ENCODE data around the gene SERINC4. TPM values are rescaled to one million over a fixed set of nuclear protein-coding genes. Genes with fewer than 3 reads are reported as not detected.

SERINC4 gene
- total RNA-seq, 2 donors from 2014 or later: not detected

DNA sequence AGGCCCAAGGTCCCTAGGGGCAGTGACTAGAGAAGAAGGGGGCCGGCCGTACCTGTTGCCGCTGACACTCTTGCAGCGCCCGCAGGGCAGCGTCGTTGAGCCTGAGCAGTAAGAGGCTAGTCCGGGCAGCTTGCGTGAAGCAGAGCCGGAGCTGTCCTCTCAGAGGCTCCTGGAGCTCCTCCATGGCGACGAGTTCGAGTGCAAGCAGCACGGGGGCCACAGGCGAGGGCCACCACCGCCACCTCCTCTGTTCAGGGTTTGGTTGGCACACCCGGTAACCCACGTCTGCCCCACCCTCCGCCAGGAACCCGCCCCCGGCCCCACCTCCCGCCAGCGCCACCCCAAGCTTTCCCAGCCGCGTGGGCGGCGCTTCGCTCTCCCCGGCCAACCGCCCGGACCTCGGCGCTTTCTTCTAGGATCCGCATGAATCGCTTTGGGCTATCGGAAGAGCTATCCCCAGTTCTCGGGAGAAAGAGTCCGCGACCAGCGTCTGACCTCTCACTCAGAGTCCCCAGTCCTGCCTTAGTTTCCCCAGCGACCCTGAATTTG is 23.2 kb downstream of the SERINC4 start, which contains the start of gene ELL3:
ELL3 (minus strand) TSS at position 249 of the 549 bp plus-strand sequence; CDS start at position 184, 65 bp downstream.
- no peak for DNase-seq (ENCODE audit: low spot score)
- peaks cover 3% of the 10 kb centered on the region for H3K36me3 ChIP-seq

DNA sequence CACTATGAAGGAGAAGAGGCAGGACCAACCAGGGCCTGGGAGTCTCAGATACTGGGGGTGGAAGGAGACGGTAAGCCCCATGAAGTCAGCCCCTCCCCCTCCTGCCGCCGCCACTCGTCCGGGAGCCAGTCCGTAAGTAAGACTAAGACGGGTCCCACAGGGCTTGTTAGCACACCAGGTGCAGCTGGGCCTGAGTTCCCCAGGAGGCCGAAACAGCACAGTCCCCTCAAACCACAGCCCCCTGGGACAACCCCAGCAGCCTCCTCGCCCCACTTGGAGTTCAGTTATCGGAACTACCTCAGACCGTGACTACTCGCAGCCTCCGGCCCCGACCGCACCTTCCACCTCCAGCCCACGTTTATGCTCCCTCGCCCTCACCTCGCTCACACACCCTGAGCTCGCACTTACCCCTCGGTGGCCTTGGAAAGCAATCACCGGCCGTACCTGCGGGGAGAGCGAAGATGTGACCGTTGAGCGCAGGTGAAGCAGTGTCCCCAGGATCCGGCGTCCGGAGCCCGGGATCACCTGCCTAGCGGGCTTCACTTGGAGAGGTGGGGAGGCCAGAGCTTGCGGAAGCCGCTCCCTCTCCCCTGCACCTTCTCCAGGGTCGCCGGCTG is 23.8 kb downstream of the SERINC4 start:
- TF ChIP-seq, protein P1, sequence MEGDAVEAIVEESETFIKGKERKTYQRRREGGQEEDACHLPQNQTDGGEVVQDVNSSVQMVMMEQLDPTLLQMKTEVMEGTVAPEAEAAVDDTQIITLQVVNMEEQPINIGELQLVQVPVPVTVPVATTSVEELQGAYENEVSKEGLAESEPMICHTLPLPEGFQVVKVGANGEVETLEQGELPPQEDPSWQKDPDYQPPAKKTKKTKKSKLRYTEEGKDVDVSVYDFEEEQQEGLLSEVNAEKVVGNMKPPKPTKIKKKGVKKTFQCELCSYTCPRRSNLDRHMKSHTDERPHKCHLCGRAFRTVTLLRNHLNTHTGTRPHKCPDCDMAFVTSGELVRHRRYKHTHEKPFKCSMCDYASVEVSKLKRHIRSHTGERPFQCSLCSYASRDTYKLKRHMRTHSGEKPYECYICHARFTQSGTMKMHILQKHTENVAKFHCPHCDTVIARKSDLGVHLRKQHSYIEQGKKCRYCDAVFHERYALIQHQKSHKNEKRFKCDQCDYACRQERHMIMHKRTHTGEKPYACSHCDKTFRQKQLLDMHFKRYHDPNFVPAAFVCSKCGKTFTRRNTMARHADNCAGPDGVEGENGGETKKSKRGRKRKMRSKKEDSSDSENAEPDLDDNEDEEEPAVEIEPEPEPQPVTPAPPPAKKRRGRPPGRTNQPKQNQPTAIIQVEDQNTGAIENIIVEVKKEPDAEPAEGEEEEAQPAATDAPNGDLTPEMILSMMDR (IDR thresholded peaks at IDR 0.05): no peak

More for the DNA sequence above, 23.2 kb downstream of the SERINC4 start, which contains the start of gene ELL3:
- no peaks in the 10 kb centered on the region for H3K27me3 ChIP-seq (replicated peaks; ENCODE audit: insufficient read depth)
- no peaks in the 10 kb centered on the region for H3K9me3 ChIP-seq
- peak within 1 kb of the TSS; percentile 85 to 91 for H3K27ac ChIP-seq
- TF ChIP-seq, protein P1 (IDR thresholded peaks at IDR 0.05): no peak
- H3K4me1 ChIP-seq (ENCODE audit: control insufficient read depth in 1 of 2, low read depth in 2 of 2): peaks cover 3 to 20% of the 10 kb centered on the region in 2 donors
- H3K4me3 ChIP-seq: peak within 1 kb of the TSS; percentile 81
- peak; percentile 62 for ATAC-seq (ENCODE audit: insufficient number of reproducible peaks, low FRiP score, low read depth)

DNA sequence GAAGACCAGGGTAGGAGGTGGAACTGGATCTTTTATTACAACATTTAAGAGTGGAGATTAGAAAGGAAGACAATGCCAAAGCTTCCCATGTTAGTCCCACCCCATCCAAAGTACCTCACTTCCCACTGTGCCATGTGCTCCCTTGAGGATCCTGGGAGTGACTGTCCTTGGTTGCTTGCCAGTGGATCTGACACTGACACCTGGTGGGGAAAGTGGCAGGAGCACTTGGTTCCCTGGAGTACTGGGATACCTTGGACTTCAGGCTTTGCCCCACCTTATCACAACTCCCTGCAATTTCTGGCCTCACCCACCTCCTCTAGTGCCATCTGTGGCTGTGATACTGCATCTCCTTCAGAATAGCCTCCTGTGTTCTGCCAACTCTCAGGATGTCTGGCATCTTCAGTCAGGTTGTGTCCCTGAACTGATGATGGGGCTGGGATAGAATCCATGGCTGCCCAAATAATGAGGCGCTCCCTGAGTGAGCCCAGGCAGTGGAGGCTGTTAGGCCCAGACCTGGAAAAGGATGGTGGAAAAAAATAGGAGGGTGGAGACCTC is 24.5 kb downstream of the SERINC4 start:
- TF ChIP-seq, protein P1 (IDR thresholded peaks at IDR 0.05): no peak
- DNase-seq (ENCODE audit: low spot score): no peak
- H3K4me3 ChIP-seq: no peak overlapping the region
- H3K9me3 ChIP-seq: no peaks in the 10 kb centered on the region
- peaks cover 3 to 20% of the 10 kb centered on the region in 2 donors for H3K4me1 ChIP-seq (ENCODE audit: control insufficient read depth in 1 of 2, low read depth in 2 of 2)
- H3K27me3 ChIP-seq (replicated peaks; ENCODE audit: insufficient read depth): no peaks in the 10 kb centered on the region
- peak overlapping the region; percentile 85 to 91 for H3K27ac ChIP-seq
- H3K36me3 ChIP-seq: peaks cover 16% of the 10 kb centered on the region
- ATAC-seq (ENCODE audit: insufficient number of reproducible peaks, low FRiP score, low read depth): no peak

More for the DNA sequence above, 23.8 kb downstream of the SERINC4 start:
- DNase-seq (ENCODE audit: low spot score) (no peak), ATAC-seq (ENCODE audit: insufficient number of reproducible peaks, low FRiP score, low read depth) (no peak)
- Histone ChIP-seq H3K9me3 (no peaks in the 10 kb centered on the region), H3K4me3 (peak overlapping the region; percentile 81), H3K27me3 (replicated peaks; ENCODE audit: insufficient read depth) (no peaks in the 10 kb centered on the region), H3K36me3 (peaks cover 9% of the 10 kb centered on the region), H3K4me1 (ENCODE audit: control insufficient read depth in 1 of 2, low read depth in 2 of 2) (peaks cover 3 to 20% of the 10 kb centered on the region in 2 donors), H3K27ac (peak overlapping the region; percentile 85 to 91)

DNA sequence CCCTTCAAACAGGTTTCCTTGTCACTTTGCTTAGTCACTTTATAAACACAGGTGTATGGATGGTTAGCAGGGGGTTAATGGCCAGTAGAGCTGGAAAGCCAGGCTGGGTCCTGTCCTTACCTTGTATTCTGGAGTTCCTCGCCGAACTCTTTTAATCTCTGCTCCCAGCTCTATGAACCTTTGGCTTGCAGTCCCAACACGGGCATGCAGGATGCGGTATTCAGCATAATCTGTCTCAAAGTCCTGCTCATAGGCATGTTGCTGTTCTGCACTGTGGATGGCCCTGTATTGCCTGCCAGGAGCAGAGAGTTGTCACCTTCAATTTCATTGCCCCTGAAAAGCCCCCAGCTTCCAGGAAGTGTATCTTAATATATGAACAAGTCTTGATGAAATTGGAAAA is 26.0 kb downstream of the SERINC4 start:
- TF ChIP-seq, protein P1 (IDR thresholded peaks at IDR 0.05): no peak
- ATAC-seq (ENCODE audit: insufficient number of reproducible peaks, low FRiP score, low read depth): no peak
- H3K4me1 ChIP-seq (ENCODE audit: control insufficient read depth in 1 of 2, low read depth in 2 of 2): peaks cover 3 to 20% of the 10 kb centered on the region in 2 donors
- no peaks in the 10 kb centered on the region for H3K9me3 ChIP-seq
- peak overlapping the region in 1 of 2 donors; percentile 85 for H3K27ac ChIP-seq
- no peaks in the 10 kb centered on the region for H3K27me3 ChIP-seq (replicated peaks; ENCODE audit: insufficient read depth)
- DNase-seq (ENCODE audit: low spot score): no peak
- H3K36me3 ChIP-seq: peaks cover 22% of the 10 kb centered on the region
- H3K4me3 ChIP-seq: no peak overlapping the region

DNA sequence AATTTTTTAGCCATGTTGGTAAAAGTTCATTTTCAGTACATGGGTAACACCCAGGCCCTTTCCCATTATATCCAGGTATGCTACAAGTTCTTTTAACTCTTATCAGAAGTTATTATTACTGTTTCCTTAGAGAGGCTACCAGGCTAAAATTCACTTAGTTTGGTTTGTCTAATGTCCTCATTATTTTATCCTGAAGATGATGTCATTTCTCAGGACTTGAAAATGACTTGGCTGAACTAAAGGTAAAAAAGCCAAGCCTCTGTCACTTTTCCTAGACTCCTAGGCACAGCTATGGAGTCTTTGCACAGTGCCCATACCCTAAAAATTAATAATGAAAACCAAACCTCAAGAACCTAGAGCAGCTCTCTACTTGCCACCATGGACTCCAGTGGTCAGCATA is 27.4 kb downstream of the SERINC4 start:
- H3K27ac ChIP-seq: no peak overlapping the region
- no peaks in the 10 kb centered on the region for H3K9me3 ChIP-seq
- DNase-seq (ENCODE audit: low spot score) (no peak), ATAC-seq (ENCODE audit: insufficient number of reproducible peaks, low FRiP score, low read depth) (no peak)
- no peak overlapping the region for H3K4me3 ChIP-seq
- H3K27me3 ChIP-seq (replicated peaks; ENCODE audit: insufficient read depth): no peaks in the 10 kb centered on the region
- peaks cover 3 to 14% of the 10 kb centered on the region in 2 donors for H3K4me1 ChIP-seq (ENCODE audit: control insufficient read depth in 1 of 2, low read depth in 2 of 2)
- peaks cover 37% of the 10 kb centered on the region for H3K36me3 ChIP-seq
- TF ChIP-seq, protein P1 (IDR thresholded peaks at IDR 0.05): no peak

All from thoracic aorta (tissue), 2 donors.